NCI-H510A treated with DMSO at 0.1 percent for 48 hours (cell line): ENCODE data around the gene CSNK1G2.
A peak's percentile ranks its signal among the peaks of the same experiment; 100 is the strongest.

Experiments
- DNase-seq: peaks from one replicate; lab custom pipeline; 2025; lab: John Stamatoyannopoulos, UW

CSNK1G2 gene

GRCh38 chr19:1918975-1919374 lies 22.0 kb upstream of the CSNK1G2 start:
- DNase-seq, result no peak

GRCh38 chr19:1920644-1921043 lies 20.3 kb upstream of the CSNK1G2 start:
- DNase-seq, result no peak

- no peak for DNase-seq
Measured at GRCh38 chr19:1921326-1921725, 19.6 kb upstream of the CSNK1G2 start.

- DNase-seq, result no peak
Measured at GRCh38 chr19:1921825-1922224, 19.1 kb upstream of the CSNK1G2 start.

GRCh38 chr19:1922803-1923202 lies 18.2 kb upstream of the CSNK1G2 start:
- no peak for DNase-seq

- DNase-seq, result no peak
Measured at GRCh38 chr19:1923319-1923718, 17.7 kb upstream of the CSNK1G2 start.

- no peak for DNase-seq
Measured at GRCh38 chr19:1924320-1924961, 16.5 kb upstream of the CSNK1G2 start.

- DNase-seq, result no peak
Measured at GRCh38 chr19:1925544-1925943, 15.4 kb upstream of the CSNK1G2 start.

- peak; percentile 42 for DNase-seq
Measured at GRCh38 chr19:1929021-1929742, 11.8 kb upstream of the CSNK1G2 start.

GRCh38 chr19:1931445-1931844 lies 9.5 kb upstream of the CSNK1G2 start:
- DNase-seq, result no peak

- DNase-seq, result no peak
Measured at GRCh38 chr19:1932395-1932794, 8.6 kb upstream of the CSNK1G2 start.

- DNase-seq, result no peak
Measured at GRCh38 chr19:1933244-1933643, 7.7 kb upstream of the CSNK1G2 start.

- DNase-seq, result no peak
Measured at GRCh38 chr19:1933942-1934341, 7.0 kb upstream of the CSNK1G2 start.

GRCh38 chr19:1935484-1936208 lies 5.3 kb upstream of the CSNK1G2 start:
- DNase-seq, result no peak

- DNase-seq, result no peak
Measured at GRCh38 chr19:1936430-1936829, 4.5 kb upstream of the CSNK1G2 start.

- DNase-seq, result no peak
Measured at GRCh38 chr19:1936916-1937610, 3.9 kb upstream of the CSNK1G2 start.

- DNase-seq, result no peak
Measured at GRCh38 chr19:1938071-1938470, 2.9 kb upstream of the CSNK1G2 start.

GRCh38 chr19:1942078-1942933 lies 1.3 kb downstream of the CSNK1G2 start:
- DNase-seq, result peak; percentile 55

GRCh38 chr19:1942934-1943555 lies 2.1 kb downstream of the CSNK1G2 start:
- no peak for DNase-seq

- DNase-seq, result no peak
Measured at GRCh38 chr19:1943661-1944087, 2.7 kb downstream of the CSNK1G2 start.
